Right hindlimb (tissue), 1 donor: ENCODE data around the gene SELENON.
A peak's percentile ranks its signal among the peaks of the same experiment; 100 is the strongest.
"Not testable (repeated sequence)": the region's sequence is repeated elsewhere in the genome, so short reads cannot be mapped to it uniquely, and the experiment has no call there.

Experiments
- DNase-seq: peaks from one replicate; pipeline ENCODE4 v3.0.0-alpha.2; 2018

Gene SELENON

GRCh38 chr1:25831569-25832196, 31.7 kb downstream of the SELENON start:
- DNase-seq: no peak

DNA sequence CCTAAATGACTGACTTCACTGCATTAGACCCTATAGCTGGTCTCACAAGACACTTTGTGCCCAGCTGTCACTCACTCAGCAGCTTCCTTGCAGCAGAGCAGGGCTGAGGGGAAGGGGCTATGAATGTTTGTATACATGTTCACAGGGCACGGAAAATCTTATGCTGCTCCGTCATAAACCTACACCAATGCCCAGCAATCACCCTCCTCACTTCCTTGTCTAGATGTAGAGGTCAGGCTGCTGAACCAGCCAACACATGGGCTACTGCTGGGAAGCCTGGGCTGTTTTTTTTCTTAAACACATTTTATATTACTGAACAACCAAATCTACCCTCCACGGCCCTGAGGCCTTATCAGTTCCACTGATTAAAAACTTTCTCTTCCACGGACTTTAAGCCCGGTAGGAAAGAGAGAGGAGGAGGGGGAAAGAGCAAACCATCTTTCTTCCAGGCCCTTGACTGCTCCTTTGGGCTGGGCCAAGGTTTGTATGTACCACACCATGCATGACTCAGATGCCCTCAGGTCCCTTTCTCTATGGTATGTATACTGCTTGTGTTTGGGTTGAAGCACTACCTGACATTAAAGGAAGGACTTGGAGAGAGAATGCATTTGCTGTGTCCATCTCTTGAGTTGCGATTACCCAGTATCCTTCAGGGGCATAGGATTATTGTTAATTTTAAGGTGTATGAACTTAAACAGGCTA, 32.5 kb downstream of the SELENON start:
- no peak for DNase-seq

GRCh38 chr1:25833158-25833557, 33.2 kb downstream of the SELENON start:
- no peak for DNase-seq

DNA sequence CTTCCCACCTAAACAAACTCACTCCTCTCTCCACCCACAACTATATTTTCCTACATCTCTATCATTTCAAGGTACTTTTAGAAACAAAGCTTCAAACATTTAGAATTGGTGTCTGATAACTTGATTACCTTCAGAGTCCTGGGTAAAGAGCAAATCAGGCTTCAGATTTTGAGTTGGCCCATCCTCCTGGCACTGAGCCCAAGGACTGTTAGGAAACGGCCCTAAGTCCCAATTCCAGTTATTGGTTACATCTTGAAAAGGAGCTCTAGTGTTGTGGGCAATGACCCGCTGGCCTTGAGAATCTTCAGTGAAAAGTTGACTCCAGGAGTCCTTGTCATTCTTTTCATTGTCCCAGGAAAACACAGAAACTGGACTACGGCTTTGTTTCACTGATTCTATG, 34.9 kb downstream of the SELENON start:
- no peak for DNase-seq

DNA sequence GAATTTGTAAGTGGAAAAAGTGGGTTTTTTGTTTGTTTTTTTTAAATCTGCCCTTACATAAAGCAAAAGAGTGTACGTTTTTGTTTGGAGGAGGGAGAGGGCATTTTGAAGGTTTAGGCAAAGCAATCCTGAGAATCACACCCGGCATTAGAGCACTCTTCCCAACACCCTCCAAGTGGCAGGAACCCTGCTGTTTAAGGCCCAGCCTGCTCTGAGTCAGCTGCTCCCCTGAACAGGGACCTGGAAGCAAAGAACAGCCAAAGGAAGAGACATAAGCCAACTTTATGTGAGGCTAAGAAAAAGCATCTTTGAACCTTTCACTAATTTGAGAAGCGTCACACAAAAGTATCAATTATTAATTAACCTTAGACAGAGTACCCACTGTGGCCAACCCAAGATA, 36.7 kb downstream of the SELENON start:
- DNase-seq: no peak

DNA sequence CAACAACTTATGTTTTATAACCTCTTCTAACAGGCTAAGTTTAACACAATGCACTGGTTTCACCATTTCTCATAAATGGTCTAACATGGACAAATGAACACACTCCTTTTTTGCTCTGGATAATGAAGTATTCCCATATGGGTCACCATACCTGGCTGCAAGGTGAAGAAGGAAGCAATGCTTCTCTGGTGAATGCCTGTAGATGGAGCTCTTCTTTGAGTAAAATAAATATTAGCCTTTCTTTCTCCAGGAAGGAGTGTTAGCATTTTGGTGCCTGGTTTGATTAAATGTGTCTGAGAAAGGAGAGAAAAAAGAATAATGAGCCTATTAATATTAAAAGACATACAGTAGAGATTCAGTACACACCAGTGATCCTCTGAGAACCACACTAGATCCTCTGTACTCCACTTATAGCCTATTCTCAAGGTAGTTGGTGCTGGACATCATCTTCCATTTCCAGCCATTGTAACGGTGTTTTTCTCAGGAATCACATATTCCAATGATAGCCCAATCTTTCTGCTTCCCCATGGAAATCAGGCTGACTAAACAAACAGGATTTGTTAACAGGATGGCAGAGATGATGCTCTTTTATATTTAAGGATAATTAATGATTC, 37.4 kb downstream of the SELENON start:
- DNase-seq: no peak

GRCh38 chr1:25839808-25840207, 39.8 kb downstream of the SELENON start:
- not testable (repeated sequence) for DNase-seq

- no peak for DNase-seq
Observed at GRCh38 chr1:25843483-25843882, 43.5 kb downstream of the SELENON start.

DNA sequence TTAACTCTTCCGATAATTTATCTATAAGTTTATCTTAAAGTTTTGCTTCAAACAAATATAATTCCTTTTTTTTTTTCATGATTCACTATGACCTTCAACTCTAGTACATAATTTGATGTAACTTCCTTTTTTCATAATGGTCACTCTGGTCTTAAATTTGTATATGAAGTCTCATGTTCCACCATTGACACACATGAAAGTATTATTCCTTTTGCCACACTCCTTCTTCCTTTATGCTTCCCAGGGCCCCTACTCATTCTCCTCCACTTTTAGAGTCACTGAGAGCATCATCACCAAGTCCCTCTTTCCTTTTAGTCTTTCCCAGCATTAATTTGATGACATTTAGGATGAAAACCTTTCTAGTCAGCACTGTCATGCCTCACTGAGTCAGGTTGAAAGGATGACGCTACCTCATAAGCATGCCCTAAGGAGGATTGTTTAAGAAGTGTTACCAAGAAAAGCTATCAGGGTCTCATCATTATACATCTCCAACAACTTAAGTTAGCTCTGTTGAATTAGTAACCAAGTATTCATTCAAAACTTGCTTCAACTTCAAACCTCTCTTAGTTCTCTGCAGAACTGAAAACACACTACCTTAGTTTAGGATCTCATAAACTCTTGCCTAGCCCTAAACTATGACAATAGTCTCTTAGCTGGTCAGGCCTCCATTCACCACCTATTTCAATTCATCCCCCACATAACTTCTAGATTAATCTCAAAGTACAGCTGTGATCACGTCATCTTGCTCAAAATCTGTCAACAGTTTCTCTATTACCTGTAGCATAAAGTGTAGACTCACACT, 44.7 kb downstream of the SELENON start:
- no peak for DNase-seq

GRCh38 chr1:25845664-25846063, 45.7 kb downstream of the SELENON start:
- DNase-seq: no peak

DNA sequence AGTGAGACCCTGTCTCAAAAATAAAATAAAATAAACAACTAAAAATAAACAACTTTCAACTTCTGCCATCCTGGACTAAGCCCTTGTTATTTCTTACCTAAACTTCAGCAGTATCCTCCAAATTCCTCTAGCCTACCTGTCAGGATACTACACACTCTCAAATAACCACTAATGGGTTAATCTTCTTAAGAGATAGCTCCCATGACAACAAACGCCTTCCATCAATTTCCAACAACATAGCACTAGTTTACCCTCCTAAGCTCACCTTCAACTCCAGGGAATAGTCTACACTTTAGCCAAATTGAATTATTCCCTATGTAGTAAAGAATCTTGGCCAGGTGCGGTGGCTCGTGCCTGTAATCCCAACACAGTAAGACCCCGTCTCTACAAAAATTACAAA, 47.9 kb downstream of the SELENON start:
- DNase-seq: no peak

DNA sequence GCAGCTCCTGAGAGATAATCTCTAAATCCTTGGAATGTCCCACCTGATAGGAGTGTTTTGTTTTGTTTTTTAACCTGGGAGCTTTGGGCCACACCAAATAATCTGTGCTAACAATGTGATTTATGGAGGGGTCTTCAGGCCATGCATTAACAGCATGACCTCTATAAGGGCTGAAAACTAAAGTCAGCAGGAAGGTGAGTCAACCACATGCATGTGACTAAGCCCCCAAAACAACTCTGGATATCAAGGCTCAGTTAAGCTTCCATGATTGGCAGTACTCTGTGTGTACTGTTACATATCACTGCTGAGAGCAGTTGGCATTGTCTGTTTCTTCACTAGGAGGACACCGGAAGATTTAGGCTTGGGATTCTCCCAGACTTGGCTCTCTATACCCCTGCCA, 48.5 kb downstream of the SELENON start:
- DNase-seq: no peak

DNA sequence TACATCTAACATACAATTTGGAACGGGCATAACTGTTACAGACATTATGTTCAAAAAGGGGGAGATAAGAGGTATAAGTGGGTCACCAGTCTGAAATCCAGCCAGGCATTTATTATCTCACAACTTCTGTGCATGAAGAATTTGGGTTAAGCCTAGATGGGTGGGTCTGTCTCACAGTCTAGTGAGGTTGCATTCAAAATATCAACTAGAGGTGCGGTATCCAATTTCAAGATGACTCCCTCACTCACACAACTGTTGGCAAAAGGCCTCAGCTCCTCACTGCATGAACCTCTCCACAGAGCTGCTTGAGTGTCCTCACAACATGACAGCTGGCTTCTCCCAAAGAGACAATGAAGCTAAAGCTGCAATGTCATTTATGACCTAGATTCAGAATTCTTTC, 54.6 kb downstream of the SELENON start:
- DNase-seq: no peak

DNA sequence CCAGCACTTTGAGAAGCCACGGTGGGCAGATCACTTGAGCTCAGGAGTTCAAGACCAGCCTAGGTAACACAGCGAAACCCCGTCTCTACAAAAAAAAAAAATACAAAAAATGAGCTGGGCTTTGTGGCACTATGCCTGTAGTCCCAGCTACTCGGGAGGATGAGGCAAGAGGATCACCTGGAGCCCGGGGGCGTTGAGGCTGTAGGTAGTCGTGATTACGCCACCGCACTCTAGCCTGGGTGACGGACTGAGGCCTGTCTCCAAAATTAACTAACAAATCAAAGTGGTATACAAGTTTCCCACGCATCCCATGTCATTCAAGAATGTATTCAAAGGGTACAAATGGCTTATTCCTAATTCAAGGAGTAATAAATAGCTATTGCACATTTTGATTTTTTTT, 56.9 kb downstream of the SELENON start:
- DNase-seq: no peak

- DNase-seq: no peak
Observed at GRCh38 chr1:25858494-25858893, 58.5 kb downstream of the SELENON start.

DNA sequence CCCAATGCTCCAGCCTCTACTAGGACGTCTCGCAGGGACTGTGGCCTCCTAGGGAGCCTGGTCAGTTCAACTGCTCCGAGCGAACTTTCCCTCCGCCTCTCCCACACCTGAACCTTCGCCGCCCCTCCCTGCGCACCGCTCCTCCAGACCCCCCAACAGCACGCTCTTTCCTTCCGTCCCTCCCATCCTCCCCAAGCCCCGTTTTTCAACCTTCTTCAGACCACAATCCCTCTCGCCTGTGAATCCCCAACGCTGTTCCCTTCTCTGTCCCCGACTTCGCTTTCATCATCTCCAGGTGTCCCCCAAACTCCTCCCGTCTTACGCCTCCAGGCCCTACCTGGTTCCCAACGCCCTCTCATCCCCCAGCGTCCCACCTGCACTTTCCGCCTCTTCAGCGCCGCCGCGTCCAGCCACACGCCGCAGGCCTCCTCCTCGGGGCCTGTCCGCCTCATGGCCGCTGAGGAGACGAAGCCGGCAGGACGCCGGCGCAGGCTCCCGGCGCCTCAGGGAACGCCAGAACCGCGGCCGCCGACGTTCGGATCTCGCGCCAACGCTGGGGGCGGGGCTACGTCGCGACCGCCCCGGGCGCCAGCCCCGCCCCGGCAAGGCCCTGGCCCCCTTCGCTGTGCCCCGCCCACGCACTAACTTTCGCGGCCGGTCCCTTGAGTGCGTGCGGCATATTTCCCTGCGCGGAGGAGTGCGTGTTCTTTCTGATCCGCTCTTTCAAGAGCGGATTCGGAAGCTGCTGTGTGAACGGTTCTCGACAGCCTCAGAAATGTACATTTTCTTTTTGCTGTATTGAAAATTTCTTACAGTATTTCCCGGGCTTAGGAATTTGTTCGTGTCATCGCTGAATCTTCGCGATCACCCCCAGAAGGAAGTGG, 59.2 kb downstream of the SELENON start, which contains the start of gene AUNIP:
Gene AUNIP, minus strand, starts transcription at position 552 of the 884 bp plus-strand sequence. Its CDS starts 100 bp downstream, at position 452.
- peak; percentile 90 for DNase-seq

GRCh38 chr1:25861316-25862286, 61.6 kb downstream of the SELENON start:
- no peak for DNase-seq

DNA sequence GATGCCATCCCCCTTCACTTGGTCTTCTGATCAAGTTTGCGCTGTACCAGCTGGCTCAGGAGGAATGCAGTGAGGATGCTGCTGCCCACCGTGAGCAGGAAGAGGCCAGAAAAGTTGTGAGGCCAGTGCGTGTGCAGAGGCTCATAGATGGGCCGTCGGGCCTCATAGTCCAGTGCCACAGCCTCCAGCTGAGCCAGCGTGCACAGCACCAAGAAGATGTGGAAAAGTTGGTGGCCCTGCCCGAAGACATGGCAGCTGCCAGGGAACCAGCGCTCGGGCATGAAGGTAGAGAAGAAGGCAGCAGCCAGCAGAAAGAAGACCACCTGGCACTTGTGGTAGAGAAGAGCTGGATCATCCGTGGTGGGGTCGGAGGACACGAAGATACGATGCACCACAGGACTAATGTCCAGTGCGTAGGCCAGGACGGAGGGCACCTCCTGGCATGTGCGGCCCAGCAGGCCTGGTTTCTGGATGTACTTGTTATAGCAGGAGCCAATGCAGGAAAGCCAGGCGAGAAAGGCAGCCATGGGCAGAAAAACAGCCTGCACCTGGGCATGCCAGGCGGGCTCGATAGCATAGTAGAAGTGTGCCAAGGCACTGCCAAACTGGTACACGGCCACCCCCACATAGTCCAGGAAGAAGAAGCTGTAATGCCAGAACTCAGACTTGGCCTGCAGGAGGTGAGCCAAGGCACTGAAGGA, 62.9 kb downstream of the SELENON start:
- no peak for DNase-seq

GRCh38 chr1:25863486-25864262, 63.7 kb downstream of the SELENON start:
- DNase-seq: no peak

DNA sequence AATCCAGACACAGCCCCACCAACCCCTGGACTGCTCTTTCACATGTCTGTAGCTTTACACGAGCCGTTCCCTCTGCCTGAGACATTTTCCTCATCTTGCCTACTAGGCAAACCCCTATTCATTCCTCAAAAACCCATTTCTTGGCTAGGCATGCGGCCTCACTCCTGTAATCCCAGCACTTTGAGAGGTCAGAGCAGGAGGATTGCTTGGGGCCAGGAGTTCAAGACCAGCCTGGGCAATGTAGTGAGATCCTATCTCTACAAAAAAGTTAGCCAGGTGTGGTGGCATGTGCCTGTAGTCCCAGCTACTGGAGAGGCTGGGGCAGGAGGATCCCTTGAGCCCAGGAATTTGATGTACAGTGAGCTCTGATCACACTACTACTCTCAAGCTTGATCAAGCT, 64.4 kb downstream of the SELENON start:
- no peak for DNase-seq
